Measurements from ENCODE around the gene SOD2.
A peak's percentile ranks its signal among the peaks of the same experiment; 100 is the strongest.
"Not testable (repeated sequence)": the region's sequence is repeated elsewhere in the genome, so short reads cannot be mapped to it uniquely, and the experiment has no call there.

The SOD2 gene

GRCh38 chr6:159715605-159716004 lies 22.6 kb upstream of the SOD2 start:
- DNase-seq = no peak

DNA sequence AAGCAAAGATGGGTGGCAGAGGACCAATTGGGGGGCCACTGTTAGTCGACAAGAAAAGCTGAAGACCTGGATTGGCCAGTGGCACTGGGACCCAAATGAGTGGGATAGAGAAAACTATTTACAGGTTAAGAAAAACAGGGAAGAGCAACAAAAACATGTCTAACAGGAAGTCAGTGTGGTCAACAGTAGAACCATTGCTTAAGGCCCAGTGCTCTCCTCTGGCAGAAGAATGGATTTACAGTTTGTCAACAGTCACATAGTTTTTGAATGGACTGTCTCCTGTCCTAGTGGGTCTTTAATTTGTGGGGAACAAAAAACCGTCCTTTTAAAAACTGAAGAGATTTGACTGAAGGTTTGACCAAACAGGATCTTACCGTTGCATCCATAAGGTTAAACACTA lies 22.1 kb upstream of the SOD2 start:
- DNase-seq = no peak

DNA sequence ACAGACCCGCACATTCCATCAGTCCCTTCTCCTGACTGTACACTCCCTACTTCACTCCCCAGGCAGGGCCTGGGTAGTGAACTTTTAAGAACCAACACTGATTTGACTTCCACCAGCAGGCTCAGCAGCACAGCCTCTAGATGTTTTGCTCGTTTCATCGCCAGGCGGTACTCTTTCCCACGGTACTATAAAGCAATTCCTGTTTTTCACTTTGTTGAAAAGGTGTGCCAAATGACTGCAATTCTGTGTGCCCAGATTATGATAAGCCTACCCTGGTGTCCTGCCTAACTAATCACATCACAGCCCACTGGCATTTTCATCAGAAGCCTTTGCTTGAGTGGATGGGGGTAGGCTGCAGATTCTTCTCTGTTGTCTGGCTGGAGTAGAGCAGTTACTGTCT lies 21.4 kb upstream of the SOD2 start:
- DNase-seq = no peak

DNA sequence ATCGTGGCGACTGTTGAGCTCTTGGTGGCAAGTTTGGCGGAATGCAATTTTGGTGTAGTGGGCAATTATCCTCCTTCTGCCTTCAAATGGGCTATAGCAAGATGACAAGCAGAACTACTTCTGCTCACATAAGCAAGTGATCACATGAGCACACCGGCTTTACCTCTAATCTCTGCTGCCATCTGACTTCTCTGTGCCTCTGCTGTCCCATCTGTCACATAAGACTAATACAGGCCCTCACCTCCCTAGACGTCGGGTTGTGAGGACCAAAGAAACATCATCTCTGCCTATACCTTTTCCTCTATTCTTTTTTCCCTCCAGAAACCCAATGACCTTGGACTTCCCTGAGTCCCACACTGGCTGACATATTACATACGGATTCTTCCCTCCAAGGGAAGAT lies 20.9 kb upstream of the SOD2 start:
- no peak for DNase-seq

- not testable (repeated sequence) for DNase-seq
These were observed 19.3 kb upstream of the SOD2 start for GRCh38 chr6:159712389-159712788.

DNA sequence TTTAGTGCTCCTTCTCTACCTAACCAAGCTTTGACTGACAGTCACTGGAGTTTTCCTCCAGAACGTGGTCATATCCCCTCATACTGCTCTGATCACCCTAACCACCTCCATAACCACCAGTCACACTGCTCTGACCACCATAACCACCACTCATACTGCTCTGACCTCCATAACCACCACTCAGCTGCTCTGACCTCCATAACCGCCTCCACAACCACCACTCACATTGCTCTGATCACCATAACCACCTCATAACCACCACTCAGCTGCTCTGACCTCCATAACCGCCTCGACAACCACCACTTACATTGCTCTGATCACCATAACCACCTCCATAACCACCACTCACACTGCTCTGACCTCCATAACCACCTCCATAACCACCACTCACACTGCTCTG lies 17.6 kb upstream of the SOD2 start:
- DNase-seq = not testable (repeated sequence)

DNA sequence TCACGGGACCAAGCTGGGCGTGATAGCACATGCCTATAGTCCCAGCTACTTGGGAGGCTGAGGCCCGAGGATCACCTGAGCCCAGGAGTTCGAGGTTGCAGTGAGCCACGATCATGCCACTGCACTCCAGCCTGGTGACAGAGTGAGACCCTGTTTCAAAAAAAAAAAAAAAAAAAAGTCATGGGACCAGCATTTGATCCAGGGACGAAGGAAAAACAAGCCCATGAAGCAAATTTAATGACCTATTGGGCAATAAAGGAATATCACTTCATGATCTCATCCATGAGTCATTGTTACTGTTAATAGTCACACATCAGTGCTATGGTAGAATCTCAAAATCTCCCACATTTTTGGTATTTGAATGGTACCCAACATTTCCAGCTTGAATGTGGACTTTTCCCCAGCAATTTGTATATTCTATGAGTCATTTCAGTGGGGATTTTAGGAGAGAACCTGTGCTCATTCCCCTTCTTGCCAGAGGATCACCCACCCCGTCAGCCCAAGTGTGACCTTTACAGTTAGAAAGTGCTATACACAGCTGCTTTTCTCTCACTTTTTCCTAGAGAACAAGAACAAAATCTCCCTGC lies 8.5 kb upstream of the SOD2 start:
- DNase-seq = no peak

GRCh38 chr6:159700970-159701369 lies 7.9 kb upstream of the SOD2 start:
- no peak for DNase-seq

DNA sequence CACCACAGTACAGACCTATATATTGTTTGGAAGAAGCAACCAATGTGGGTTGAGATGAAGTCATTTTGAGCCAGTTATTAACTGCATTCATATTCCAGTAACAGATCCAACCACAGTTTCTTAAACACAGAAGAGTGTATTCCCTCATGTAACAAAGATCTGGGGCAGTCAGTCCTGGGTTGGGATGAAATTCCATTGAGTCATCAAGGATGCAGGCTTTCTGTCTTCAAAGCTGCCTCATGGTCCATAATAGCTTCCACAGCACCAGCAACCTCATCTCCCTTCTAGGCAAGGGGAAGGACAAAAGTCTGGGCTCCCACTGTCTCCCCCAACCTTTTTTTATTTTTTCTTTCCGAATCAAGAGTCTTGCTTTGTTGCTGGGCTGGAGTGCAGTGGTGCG lies 2.9 kb upstream of the SOD2 start:
- DNase-seq = no peak

DNA sequence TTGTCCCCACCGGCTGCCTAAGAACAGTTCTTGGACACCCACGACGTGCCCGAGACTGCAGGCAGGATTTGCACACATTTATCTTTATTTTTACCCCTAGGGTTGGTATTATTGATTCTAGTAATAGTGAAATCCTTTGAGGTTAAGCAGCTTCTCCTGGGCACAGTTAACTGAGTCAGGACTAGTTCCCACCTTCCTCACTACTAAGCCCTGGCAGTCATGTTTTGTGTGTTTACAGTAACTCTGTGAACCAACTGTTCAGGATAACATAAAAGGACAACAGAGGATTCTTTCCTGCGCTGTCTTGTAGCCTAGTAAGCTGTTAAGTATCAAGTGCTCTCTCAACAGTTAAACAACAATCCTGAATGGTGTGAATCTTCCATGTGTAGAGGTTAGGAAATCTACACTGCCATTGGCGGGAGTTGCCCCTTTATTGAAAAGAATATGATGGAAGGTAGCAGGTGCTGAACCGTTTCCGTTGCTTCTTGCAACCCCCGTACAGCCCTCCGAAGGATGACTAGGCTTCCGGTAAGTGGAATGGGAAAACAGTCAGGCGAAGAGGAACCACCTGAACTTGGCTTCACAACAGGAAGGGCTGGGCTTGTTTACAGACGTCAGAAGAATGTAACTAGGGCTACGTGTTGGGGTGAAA lies 979 bp upstream of the SOD2 start:
- DNase-seq = peak in 1 of 4 experiments; percentile 10

GRCh38 chr6:159692303-159693127 lies 526 bp downstream of the SOD2 start:
- peak; percentile 31 to 47 (median 42) for DNase-seq

GRCh38 chr6:159691963-159692287 lies 1.1 kb downstream of the SOD2 start:
- DNase-seq = no peak

DNA sequence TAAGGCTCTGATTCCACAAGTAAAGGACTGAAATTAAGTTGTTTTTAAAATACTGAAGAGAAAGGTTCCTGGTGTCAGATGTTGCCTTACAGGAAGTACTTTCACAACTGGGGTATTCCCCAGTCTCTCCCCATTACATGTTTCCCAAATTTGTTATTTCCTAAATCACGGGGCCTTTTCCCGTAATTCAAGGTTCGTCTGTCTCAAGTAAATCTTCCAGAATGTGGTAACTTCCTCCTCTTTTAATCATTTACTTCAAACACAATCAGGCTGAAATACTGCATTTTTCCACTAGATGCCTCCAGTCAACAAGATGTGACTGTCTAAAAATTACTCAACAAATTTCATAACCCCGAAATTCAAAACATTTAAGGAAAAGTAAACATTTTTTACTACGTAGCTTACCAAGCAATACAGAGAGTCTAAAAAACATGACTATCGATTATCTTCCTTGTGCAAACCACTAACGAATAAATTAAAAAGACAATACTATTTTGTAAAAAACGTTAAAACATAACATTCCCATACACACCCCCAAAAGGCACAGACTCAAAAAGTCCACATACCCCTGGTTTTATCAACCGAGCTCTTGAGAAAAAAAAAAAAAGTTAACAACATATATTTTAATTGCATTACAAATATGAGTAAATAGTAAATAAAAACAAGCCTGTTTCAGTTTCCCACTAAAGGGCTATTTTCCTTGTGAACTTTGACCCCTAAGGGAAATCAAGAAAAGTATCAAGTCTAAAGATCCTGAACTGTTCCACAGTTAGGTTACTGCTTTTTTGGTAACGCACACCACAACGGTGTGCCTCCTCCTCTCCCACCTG lies 1.7 kb downstream of the SOD2 start:
- DNase-seq = no peak

GRCh38 chr6:159690135-159690534 lies 2.9 kb downstream of the SOD2 start:
- not testable (repeated sequence) for DNase-seq

- DNase-seq = no peak
These were observed 4.0 kb downstream of the SOD2 start for GRCh38 chr6:159689001-159689400.

DNA sequence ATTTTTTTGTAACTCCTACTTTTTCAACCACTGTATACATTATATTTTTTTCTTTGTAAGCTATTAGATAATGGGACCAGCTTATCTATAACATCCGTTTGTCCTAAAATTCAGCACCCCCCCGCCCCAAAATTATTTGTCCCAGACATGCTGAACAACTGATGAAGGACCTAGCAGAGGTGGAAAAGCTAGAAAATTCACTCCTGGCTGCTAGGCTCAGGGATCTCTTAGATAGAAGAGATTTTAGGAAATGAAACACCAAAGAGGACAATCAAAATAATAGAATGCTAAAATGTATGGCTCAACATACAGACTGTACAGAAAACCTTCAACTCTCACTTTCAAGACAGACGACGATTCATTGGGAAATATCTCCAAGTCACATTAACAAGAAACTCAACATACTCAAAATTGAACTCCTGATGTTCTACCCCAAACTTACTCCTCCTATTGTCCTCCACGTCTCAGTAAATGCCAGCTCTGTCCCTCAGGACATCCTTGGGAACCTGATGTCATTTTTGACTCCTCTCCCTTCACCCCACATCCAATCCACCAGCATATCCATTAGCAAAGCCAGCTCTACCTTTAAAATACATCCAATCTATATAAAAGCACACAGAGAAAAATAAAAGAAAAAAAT lies 4.7 kb downstream of the SOD2 start:
- no peak for DNase-seq

- DNase-seq = no peak
These were observed 5.7 kb downstream of the SOD2 start for GRCh38 chr6:159687341-159687740.

DNA sequence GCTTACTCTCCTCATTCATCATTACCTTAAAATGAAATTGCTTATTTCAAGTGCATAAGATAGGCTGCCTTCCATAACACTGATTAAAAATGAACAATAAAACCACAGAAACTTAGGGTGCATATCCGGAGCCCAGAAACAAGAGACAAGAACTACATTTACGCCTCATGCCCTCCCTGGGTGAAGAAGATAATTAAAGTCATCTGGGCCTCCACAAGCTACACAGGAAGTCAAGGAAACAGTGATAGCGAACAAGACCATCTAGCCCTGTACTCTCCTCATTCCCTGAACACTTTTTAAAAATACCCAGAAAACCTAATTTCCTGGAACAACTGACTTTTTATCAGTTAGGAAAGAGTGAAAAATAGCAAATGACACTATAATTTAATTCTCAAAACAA lies 6.3 kb downstream of the SOD2 start:
- DNase-seq = no peak

DNA sequence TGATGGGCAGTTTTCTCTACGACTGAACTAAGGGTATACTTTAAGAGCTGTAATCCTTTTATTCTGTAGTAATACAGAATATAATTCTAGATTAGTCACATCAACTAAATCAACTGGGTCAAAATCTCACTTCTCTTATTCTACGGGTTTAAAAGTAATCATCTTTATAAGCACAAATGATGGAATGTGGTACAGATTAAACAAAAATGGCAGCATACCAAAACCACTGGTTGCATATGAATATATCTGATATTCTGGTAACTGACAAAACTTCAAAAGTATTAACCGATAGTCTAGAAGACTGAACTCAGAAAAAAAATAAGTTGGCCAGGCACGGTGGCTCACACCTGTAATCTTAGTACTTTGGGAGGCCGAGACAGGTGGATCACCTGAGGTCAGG lies 7.0 kb downstream of the SOD2 start:
- no peak for DNase-seq

DNA sequence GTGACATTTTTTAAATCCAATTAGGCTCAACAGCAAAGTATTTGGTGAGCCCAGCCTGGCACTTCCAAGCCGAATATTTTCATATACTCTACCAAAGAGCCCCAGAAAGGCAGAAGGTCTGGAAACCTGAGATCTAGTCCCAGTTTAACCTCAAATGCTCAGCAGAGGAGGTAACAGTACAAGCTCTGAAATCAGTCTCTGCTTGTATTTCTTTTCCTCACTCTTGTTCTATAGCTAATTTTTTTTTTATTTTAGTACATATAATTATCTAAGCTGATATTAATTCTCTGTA lies 9.1 kb downstream of the SOD2 start:
- no peak for DNase-seq

- no peak for DNase-seq
These were observed 10.2 kb downstream of the SOD2 start for GRCh38 chr6:159682810-159683209.

- DNase-seq = no peak
These were observed 10.7 kb downstream of the SOD2 start for GRCh38 chr6:159682295-159682694.

GRCh38 chr6:159681191-159681880 lies 11.7 kb downstream of the SOD2 start:
- DNase-seq = no peak
